GM03348 (cell line): Measurements from ENCODE around the gene PHF23.

Experiments
- DNase-seq: peaks from one replicate; pipeline ENCODE4 v3.0.0; 2012; ENCODE audit warnings: low spot score

The PHF23 gene

GRCh38 chr17:7219812-7220592, 19.3 kb downstream of the PHF23 start, which contains the start of the genes ACADVL and DLG4:
TSS of gene ACADVL (plus strand) at chr17:7219938. CDS start at chr17:7219985, 47 bp downstream.
TSS of gene DLG4 (minus strand) at chr17:7219836.
- DNase-seq = peak; percentile 95

- DNase-seq = no peak
Observed at GRCh38 chr17:7219229-7219811, 19.9 kb downstream of the PHF23 start.

GRCh38 chr17:7218758-7219157, 20.5 kb downstream of the PHF23 start:
- DNase-seq = no peak

GRCh38 chr17:7218166-7218565, 21.1 kb downstream of the PHF23 start:
- no peak for DNase-seq

GRCh38 chr17:7217113-7217987, 21.9 kb downstream of the PHF23 start:
- DNase-seq = peak; percentile 86

GRCh38 chr17:7216242-7217112, 22.8 kb downstream of the PHF23 start:
- DNase-seq = no peak

- no peak for DNase-seq
Observed at GRCh38 chr17:7215652-7216180, 23.5 kb downstream of the PHF23 start.

GRCh38 chr17:7215136-7215638, 24.1 kb downstream of the PHF23 start:
- DNase-seq = no peak

- peak; percentile 96 for DNase-seq
Observed at GRCh38 chr17:7214300-7215135, 24.7 kb downstream of the PHF23 start.

GRCh38 chr17:7213895-7214299, 25.4 kb downstream of the PHF23 start:
- DNase-seq = peak; percentile 51

- peak; percentile 65 for DNase-seq
Observed at GRCh38 chr17:7211491-7212273, 27.6 kb downstream of the PHF23 start.

GRCh38 chr17:7208754-7209460, 30.4 kb downstream of the PHF23 start:
- no peak for DNase-seq

GRCh38 chr17:7208027-7208571, 31.2 kb downstream of the PHF23 start:
- no peak for DNase-seq

- DNase-seq = peak; percentile 67
Observed at GRCh38 chr17:7207120-7208001, 31.9 kb downstream of the PHF23 start.

- no peak for DNase-seq
Observed at GRCh38 chr17:7205561-7205960, 33.7 kb downstream of the PHF23 start.

GRCh38 chr17:7204828-7205461, 34.3 kb downstream of the PHF23 start:
- DNase-seq = peak; percentile 89

- DNase-seq = no peak
Observed at GRCh38 chr17:7204336-7204735, 34.9 kb downstream of the PHF23 start.
